HG03159 (cell line): Measurements from ENCODE around the gene FDX2.
A peak's percentile ranks its signal among the peaks of the same experiment; 100 is the strongest.
"Not testable (repeated sequence)": the region's sequence is repeated elsewhere in the genome, so short reads cannot be mapped to it uniquely, and the experiment has no call there.

Experiments
- ATAC-seq: cut with Tn5 transposase; IDR thresholded peaks from one replicate; pipeline ENCODE4 v1.9.1; 2021; ENCODE audit warnings: mild to moderate bottlenecking, moderate library complexity; ENCODE audit not compliant: unreplicated experiment

FDX2 gene

GRCh38 chr19:10285393-10285792 is 30.4 kb downstream of the FDX2 start:
- ATAC-seq, result no peak

GRCh38 chr19:10284960-10285278 is 30.9 kb downstream of the FDX2 start:
- no peak for ATAC-seq

GRCh38 chr19:10284065-10284959 is 31.5 kb downstream of the FDX2 start:
- ATAC-seq, result no peak

- ATAC-seq, result no peak
Measured at GRCh38 chr19:10283301-10284064, 32.3 kb downstream of the FDX2 start.

GRCh38 chr19:10282043-10282442 is 33.8 kb downstream of the FDX2 start:
- ATAC-seq, result not testable (repeated sequence)

- no peak for ATAC-seq
Measured at GRCh38 chr19:10279737-10280442, 35.9 kb downstream of the FDX2 start.

GRCh38 chr19:10278935-10279334 is 36.9 kb downstream of the FDX2 start:
- ATAC-seq, result no peak

GRCh38 chr19:10277795-10278589 is 37.8 kb downstream of the FDX2 start:
- no peak for ATAC-seq

GRCh38 chr19:10274589-10274988 is 41.2 kb downstream of the FDX2 start:
- ATAC-seq, result no peak

GRCh38 chr19:10271543-10272086 is 44.2 kb downstream of the FDX2 start:
- peak; percentile 7 for ATAC-seq

- peak; percentile 52 for ATAC-seq
Measured at GRCh38 chr19:10270616-10271394, 45.0 kb downstream of the FDX2 start, which contains the start of gene ICAM1. TSS of gene ICAM1 (plus strand) at chr19:10271120. CDS start at chr19:10271160, 40 bp downstream.

- peak; percentile 31 for ATAC-seq
Measured at GRCh38 chr19:10270180-10270615, 45.6 kb downstream of the FDX2 start.

GRCh38 chr19:10269333-10270179 is 46.3 kb downstream of the FDX2 start:
- peak; percentile 44 for ATAC-seq

GRCh38 chr19:10268071-10268470 is 47.7 kb downstream of the FDX2 start:
- ATAC-seq, result no peak

GRCh38 chr19:10266706-10267105 is 49.1 kb downstream of the FDX2 start:
- no peak for ATAC-seq

- no peak for ATAC-seq
Measured at GRCh38 chr19:10262771-10263170, 53.0 kb downstream of the FDX2 start.

GRCh38 chr19:10260141-10260584 is 55.7 kb downstream of the FDX2 start:
- ATAC-seq, result no peak
